Transverse colon (tissue), 4 donors: ENCODE data around the gene ACVR1. TPM values are rescaled to one million over a fixed set of nuclear protein-coding genes. Genes with fewer than 3 reads are reported as not detected.

Experiments
- DNase-seq: peaks from one replicate; pipeline ENCODE4 v3.0.0-alpha.2; 2019
- H3K27ac ChIP-seq, 4 donors: fragments of 200-600 bp; sonication (generic); 2 replicates each; pipeline ENCODE4 v1.5.1; 2016 to 2018; ENCODE audit warnings: inconsistent platforms in 4 of 4
- H3K27me3 ChIP-seq: fragments of 200-600 bp; sonication (generic); 2 replicates; pipeline ENCODE4 v1.5.1; 2017; ENCODE audit warnings: inconsistent platforms
- H3K36me3 ChIP-seq, 4 donors: fragments of 200-600 bp; sonication (generic); 2 replicates each; pipeline ENCODE4 v1.5.1; 2017 to 2019; ENCODE audit warnings: inconsistent platforms in 4 of 4
- H3K4me1 ChIP-seq, 4 donors: fragments of 200-600 bp; sonication (generic); 2 replicates each; pipeline ENCODE4 v1.5.1; 2017 to 2020; ENCODE audit warnings: inconsistent platforms in 4 of 4
- H3K4me3 ChIP-seq, 4 donors: fragments of 200-600 bp; sonication (generic); 1 replicate in 1 of 4; 2 replicates in 3 of 4; pipeline versions ENCODE4 v1.5.1 to v1.6.1; 2017 to 2019; ENCODE audit warnings: inconsistent platforms in 4 of 4
- H3K9me3 ChIP-seq, 2 donors: fragments of 200-600 bp; sonication (generic); 2 replicates each; pipeline ENCODE4 v1.5.1; 2017 to 2019; ENCODE audit warnings: inconsistent platforms in 2 of 2
- EP300 ChIP-seq: sonication (generic); formaldehyde crosslinking; IDR thresholded peaks from one replicate; pipeline ENCODE4 v1.6.1; 2017; ENCODE audit warnings: antibody characterized with exemption, low read depth
- POLR2A ChIP-seq: fragments of 450-650 bp; IDR thresholded peaks from one replicate; pipeline ENCODE4 v1.6.1; 2016; ENCODE audit warnings: antibody characterized with exemption, mild to moderate bottlenecking, moderate library complexity
- POLR2AphosphoS5 ChIP-seq, 3 donors: sonication (generic); formaldehyde crosslinking; IDR thresholded peaks; one replicate each; pipeline ENCODE4 v1.6.1; 2016; ENCODE audit warnings: antibody characterized with exemption in 3 of 3
- whole genome bisulfite sequencing, 2 donors: methylation state at CpG; one replicate each; pipeline ENCODE4 v1.1.5; 2018; ENCODE audit warnings: low coverage in 1 of 2; 5-methylcytosine and 5-hydroxymethylcytosine counted together
- in situ Hi-C, 4 donors: fragments of 200-750 bp; cut with MboI; loops; one replicate each; pipeline versions ENCODE4 v1.15.0 to v1.15.1; 2017; ENCODE audit warnings: low sequenced_read_pairs in 3 of 4, low pct_ligation_motif_present in 1 of 4, low pct_unique_long_range_greater_than_20kb in 1 of 4
- intact Hi-C: fragments of 100-400 bp; cut with DNase I; formaldehyde crosslinking; loops from one replicate; pipeline ENCODE4 v1.15.1; 2023; ENCODE audit warnings: low total_unique reads
- total RNA-seq, 4 donors: library from RNA; depleted of rRNA; stranded (reverse); fragments of >200 nt; gene quantifications; one replicate each; pipeline ENCODE4 v1.1.0, GENCODE V29; 2016
- TF ChIP-seq, protein P1 (sequence below), 5 experiments: fragments of 200-600 bp in 3 of 5; fragments of 450-650 bp in 2 of 5; sonication (generic) in 3 of 5; IDR thresholded peaks; 1 replicate in 2 of 5; 2 replicates in 3 of 5; pipeline ENCODE4 v1.5.1; 2016 to 2017; ENCODE audit warnings: antibody characterized with exemption in 5 of 5, inconsistent platforms in 3 of 5, mild to moderate bottlenecking in 2 of 5, moderate library complexity in 1 of 5

ACVR1 gene
- total RNA-seq, 4 donors from 2014 or later, result 4.5 to 16.5 (median 11.8) TPM

DNA sequence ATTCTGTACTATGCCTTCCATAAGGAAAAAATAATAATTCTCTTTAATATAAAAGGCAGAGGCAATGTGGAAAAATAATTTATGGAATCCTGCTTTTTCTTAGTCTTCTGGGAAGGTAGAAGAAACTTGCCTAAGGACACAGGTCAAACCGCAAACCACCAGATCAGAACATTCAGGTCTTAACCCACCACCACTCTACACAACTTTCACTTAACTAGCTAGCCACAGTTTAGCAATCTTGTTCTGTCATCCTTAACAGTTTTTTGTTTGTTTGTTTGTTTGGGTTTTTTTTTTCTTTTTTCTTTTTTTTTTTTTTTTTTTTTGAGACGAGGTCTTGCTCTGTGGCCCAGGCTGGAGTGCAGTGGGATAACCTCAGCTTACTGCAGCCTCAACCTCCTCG lies 70.6 kb downstream of the ACVR1 start:
- no peak for DNase-seq
- no peak overlapping the region for H3K27ac ChIP-seq
- no peaks in the 10 kb centered on the region for H3K4me1 ChIP-seq
- TF ChIP-seq POLR2AphosphoS5 (IDR thresholded peaks at IDR 0.05) (no peak), POLR2A (no peak), EP300 (no peak)
- TF ChIP-seq, protein P1, sequence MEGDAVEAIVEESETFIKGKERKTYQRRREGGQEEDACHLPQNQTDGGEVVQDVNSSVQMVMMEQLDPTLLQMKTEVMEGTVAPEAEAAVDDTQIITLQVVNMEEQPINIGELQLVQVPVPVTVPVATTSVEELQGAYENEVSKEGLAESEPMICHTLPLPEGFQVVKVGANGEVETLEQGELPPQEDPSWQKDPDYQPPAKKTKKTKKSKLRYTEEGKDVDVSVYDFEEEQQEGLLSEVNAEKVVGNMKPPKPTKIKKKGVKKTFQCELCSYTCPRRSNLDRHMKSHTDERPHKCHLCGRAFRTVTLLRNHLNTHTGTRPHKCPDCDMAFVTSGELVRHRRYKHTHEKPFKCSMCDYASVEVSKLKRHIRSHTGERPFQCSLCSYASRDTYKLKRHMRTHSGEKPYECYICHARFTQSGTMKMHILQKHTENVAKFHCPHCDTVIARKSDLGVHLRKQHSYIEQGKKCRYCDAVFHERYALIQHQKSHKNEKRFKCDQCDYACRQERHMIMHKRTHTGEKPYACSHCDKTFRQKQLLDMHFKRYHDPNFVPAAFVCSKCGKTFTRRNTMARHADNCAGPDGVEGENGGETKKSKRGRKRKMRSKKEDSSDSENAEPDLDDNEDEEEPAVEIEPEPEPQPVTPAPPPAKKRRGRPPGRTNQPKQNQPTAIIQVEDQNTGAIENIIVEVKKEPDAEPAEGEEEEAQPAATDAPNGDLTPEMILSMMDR (IDR thresholded peaks at IDR 0.05), result no peak
- in situ Hi-C loops (no loop called here), intact Hi-C loops (no loop called here)
- H3K27me3 ChIP-seq, result no peaks in the 10 kb centered on the region
- H3K9me3 ChIP-seq, result no peaks in the 10 kb centered on the region
- no peaks in the 10 kb centered on the region for H3K36me3 ChIP-seq
- H3K4me3 ChIP-seq, result no peak overlapping the region
- WGBS, 2 donors, result 90 to 100% methylated on average over 1 to 3 of the region's 3 CpGs

- no peaks in the 10 kb centered on the region for H3K27me3 ChIP-seq
- 91 to 100% methylated on average over 1 to 5 of the region's 5 CpGs for WGBS, 2 donors
- no peak overlapping the region for H3K27ac ChIP-seq
- DNase-seq, result no peak
- in situ Hi-C loops, result no loop called here
- intact Hi-C loops, result no loop called here
- no peaks in the 10 kb centered on the region for H3K36me3 ChIP-seq
- TF ChIP-seq EP300, result no peak
- no peak for TF ChIP-seq POLR2AphosphoS5 (IDR thresholded peaks at IDR 0.05)
- TF ChIP-seq, protein P1 (IDR thresholded peaks at IDR 0.05), result no peak
- no peak for TF ChIP-seq POLR2A
- H3K4me3 ChIP-seq, result no peak overlapping the region
- no peaks in the 10 kb centered on the region for H3K4me1 ChIP-seq
- H3K9me3 ChIP-seq, result no peaks in the 10 kb centered on the region
These were observed 71.8 kb downstream of the ACVR1 start for GRCh38 chr2:157804355-157804754.

- no peaks in the 10 kb centered on the region for H3K36me3 ChIP-seq
These were observed 72.2 kb downstream of the ACVR1 start for GRCh38 chr2:157803952-157804351.

DNA sequence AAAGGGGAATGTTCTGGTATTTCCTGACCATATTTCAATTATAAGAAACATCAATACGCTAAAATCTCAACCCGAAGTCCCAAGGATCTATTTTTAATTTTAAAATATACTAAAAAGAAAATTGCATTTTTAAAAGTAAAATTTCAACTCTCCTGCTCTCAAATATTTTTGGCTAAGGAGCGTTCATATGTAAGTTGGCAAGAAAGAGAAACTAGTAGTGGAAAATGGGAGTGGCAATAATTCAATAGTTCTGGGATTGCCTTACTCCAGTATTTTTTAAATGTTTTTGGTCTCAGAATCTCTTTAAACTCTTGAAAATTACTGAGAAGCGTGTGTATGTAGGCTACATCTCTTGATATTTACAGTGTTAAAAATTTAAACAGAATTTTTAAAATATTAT lies 72.7 kb downstream of the ACVR1 start:
- Histone ChIP-seq H3K27me3 (no peaks in the 10 kb centered on the region), H3K4me1 (no peaks in the 10 kb centered on the region), H3K36me3 (no peaks in the 10 kb centered on the region), H3K27ac (no peak overlapping the region), H3K9me3 (no peaks in the 10 kb centered on the region), H3K4me3 (no peak overlapping the region)
- DNase-seq, result no peak
- TF ChIP-seq POLR2A, result no peak
- TF ChIP-seq, protein P1 (IDR thresholded peaks at IDR 0.05), result no peak
- TF ChIP-seq EP300, result no peak
- 87 to 94% methylated on average over 4 of the region's 4 CpGs for WGBS, 2 donors
- in situ Hi-C loops, result no loop called here
- intact Hi-C loops, result no loop called here

More at GRCh38 chr2:157803952-157804351, 72.2 kb downstream of the ACVR1 start:
- Histone ChIP-seq H3K27ac (no peak overlapping the region), H3K27me3 (no peaks in the 10 kb centered on the region), H3K9me3 (no peaks in the 10 kb centered on the region), H3K4me3 (no peak overlapping the region), H3K4me1 (no peaks in the 10 kb centered on the region)
- 95 to 100% methylated on average over 3 of the region's 3 CpGs for WGBS, 2 donors
- in situ Hi-C loops (no loop called here), intact Hi-C loops (no loop called here)
- TF ChIP-seq POLR2A, result no peak
- no peak for DNase-seq

GRCh38 chr2:157800838-157801495 lies 75.2 kb downstream of the ACVR1 start:
- in situ Hi-C loops, result no loop called here
- Histone ChIP-seq H3K27ac (no peak overlapping the region), H3K27me3 (no peaks in the 10 kb centered on the region), H3K4me1 (no peaks in the 10 kb centered on the region), H3K4me3 (no peak overlapping the region), H3K36me3 (no peaks in the 10 kb centered on the region), H3K9me3 (no peaks in the 10 kb centered on the region)
- TF ChIP-seq POLR2AphosphoS5 (IDR thresholded peaks at IDR 0.05), result no peak
- no peak for TF ChIP-seq POLR2A
- no peak for TF ChIP-seq EP300
- TF ChIP-seq, protein P1 (IDR thresholded peaks at IDR 0.05), result no peak
- 94% methylated on average over 5 of the region's 5 CpGs for WGBS, 2 donors
- DNase-seq, result no peak
- intact Hi-C loops, result no loop called here
